Kidney (tissue), 14 donors: ENCODE data around the gene TAB2. TPM values are rescaled to one million over a fixed set of nuclear protein-coding genes. Genes with fewer than 3 reads are reported as not detected.

Experiments used
- DNase-seq, 5 donors: peaks; one replicate each; pipeline ENCODE4 v3.0.0-alpha.2; 2013 to 2020
- FAIRE-seq: peaks from 2 replicates; lab custom pipeline; 2012; peaks lifted over from hg19 to GRCh38; lab: Jason Lieb, UNC
- H3K27ac ChIP-seq, 2 donors: one replicate each; pipeline ENCODE4 v1.7.0; 2013; ENCODE audit warnings: low read depth in 2 of 2, low read length in 2 of 2, inconsistent platforms in 1 of 2
- H3K27me3 ChIP-seq: one replicate; pipeline ENCODE4 v1.7.1; 2013; ENCODE audit warnings: low read length, inconsistent platforms; ENCODE audit not compliant: control insufficient read depth, insufficient read depth
- H3K36me3 ChIP-seq, 3 donors: one replicate each; pipeline versions ENCODE4 v1.7.0 to v1.7.1; 2013; ENCODE audit warnings: low read length in 3 of 3, control low read depth in 1 of 3, inconsistent platforms in 1 of 3; ENCODE audit not compliant: insufficient read depth in 3 of 3, control insufficient read depth in 2 of 3
- H3K4me1 ChIP-seq, 3 donors: one replicate each; pipeline versions ENCODE4 v1.7.0 to v1.7.1; 2013; ENCODE audit warnings: low read length in 3 of 3, inconsistent platforms in 1 of 3, low read depth in 1 of 3; ENCODE audit not compliant: control insufficient read depth in 2 of 3, insufficient read depth in 2 of 3
- H3K4me3 ChIP-seq, 3 donors: one replicate each; pipeline versions ENCODE4 v1.7.0 to v1.8.1; 2013; ENCODE audit warnings: low read length in 3 of 3, control low read depth in 1 of 3, inconsistent platforms in 1 of 3
- H3K9ac ChIP-seq, 3 donors: one replicate each; pipeline versions ENCODE4 v1.7.0 to v1.7.1; 2013; ENCODE audit warnings: low read length in 3 of 3, control low read depth in 1 of 3, inconsistent platforms in 1 of 3
- H3K9me3 ChIP-seq, 3 donors: one replicate each; pipeline versions ENCODE4 v1.7.0 to v1.7.1; 2013; ENCODE audit warnings: low read length in 3 of 3, control low read depth in 1 of 3, inconsistent platforms in 1 of 3; ENCODE audit not compliant: control insufficient read depth in 2 of 3, insufficient read depth in 1 of 3
- intact Hi-C: fragments of 100-400 bp; cut with DNase I; formaldehyde crosslinking; loops from one replicate; pipeline ENCODE4 v1.11.1; 2022
- polyA plus RNA-seq: library from polyadenylated mRNA; stranded (reverse); fragments of 350-450 nt; fragmentation: Illumina TruSeq; extraction: RNeasy Lipid Tissue Mini Kit (QIAGEN cat#74804); gene quantifications from one replicate; pipeline ENCODE4 v1.2.3, GENCODE V29; 2014; ENCODE audit warnings: low read depth, low replicate concordance; ENCODE audit not compliant: insufficient read depth
- total RNA-seq: library from RNA; stranded (reverse); fragmentation: NEBNext Ultra II Directional; extraction: Animal tissue kit (Norgen Biotek cat#: 25700); gene quantifications from one replicate; pipeline ENCODE4 v1.2.1, GENCODE V29; 2021
- TF ChIP-seq, protein P1 (sequence below): IDR thresholded peaks from 3 replicates; pipeline ENCODE4 v1.5.1; 2012; ENCODE audit warnings: mild to moderate bottlenecking, moderate library complexity, borderline replicate concordance; ENCODE audit not compliant: insufficient read depth; ENCODE audit errors: extremely low read depth
- donor health status: control.
- donor health status: control.
- donor health status: control.
- donor health status: control.
- donor health status: control.
- donor health status: DM: yes; HTN: yes; CAD: no.
- donor health status: Normal renal cell carcinoma (clear cell type).

TAB2 gene
- total and polyA plus RNA-seq, 2 donors from 2014 or later: 23.2 to 50.1 TPM

DNA sequence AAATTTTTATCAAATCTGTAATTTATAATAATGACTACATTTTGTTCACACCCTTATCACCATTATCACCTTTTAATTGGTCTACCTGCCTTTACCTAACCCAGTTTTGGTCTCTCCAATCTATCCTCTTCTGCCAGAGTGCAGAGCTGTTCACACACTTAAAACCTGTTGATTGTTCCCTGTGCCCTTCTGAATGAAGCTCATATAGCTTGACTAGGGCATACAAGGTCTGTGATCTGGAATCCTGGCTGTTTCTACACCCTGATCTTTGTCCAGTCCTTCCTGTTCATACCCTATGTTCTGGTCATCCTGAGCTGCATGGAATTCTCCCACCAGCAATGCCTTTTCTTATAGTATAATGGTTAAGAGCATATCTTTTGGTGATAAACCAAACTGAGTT lies 53.6 kb downstream of the TAB2 start:
- FAIRE-seq: no peak
- H3K36me3 ChIP-seq: peaks cover 0 to 3% (median 0%) of the 10 kb centered on the region in 3 donors
- no peak overlapping the region for H3K27ac ChIP-seq
- TF ChIP-seq, protein P1, sequence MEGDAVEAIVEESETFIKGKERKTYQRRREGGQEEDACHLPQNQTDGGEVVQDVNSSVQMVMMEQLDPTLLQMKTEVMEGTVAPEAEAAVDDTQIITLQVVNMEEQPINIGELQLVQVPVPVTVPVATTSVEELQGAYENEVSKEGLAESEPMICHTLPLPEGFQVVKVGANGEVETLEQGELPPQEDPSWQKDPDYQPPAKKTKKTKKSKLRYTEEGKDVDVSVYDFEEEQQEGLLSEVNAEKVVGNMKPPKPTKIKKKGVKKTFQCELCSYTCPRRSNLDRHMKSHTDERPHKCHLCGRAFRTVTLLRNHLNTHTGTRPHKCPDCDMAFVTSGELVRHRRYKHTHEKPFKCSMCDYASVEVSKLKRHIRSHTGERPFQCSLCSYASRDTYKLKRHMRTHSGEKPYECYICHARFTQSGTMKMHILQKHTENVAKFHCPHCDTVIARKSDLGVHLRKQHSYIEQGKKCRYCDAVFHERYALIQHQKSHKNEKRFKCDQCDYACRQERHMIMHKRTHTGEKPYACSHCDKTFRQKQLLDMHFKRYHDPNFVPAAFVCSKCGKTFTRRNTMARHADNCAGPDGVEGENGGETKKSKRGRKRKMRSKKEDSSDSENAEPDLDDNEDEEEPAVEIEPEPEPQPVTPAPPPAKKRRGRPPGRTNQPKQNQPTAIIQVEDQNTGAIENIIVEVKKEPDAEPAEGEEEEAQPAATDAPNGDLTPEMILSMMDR: no peak
- H3K4me3 ChIP-seq: no peak overlapping the region
- H3K9me3 ChIP-seq: no peaks in the 10 kb centered on the region
- H3K4me1 ChIP-seq: no peaks in the 10 kb centered on the region
- no peak for DNase-seq
- intact Hi-C loops: no loop called here
- no peaks in the 10 kb centered on the region for H3K27me3 ChIP-seq
- H3K9ac ChIP-seq: no peak overlapping the region

DNA sequence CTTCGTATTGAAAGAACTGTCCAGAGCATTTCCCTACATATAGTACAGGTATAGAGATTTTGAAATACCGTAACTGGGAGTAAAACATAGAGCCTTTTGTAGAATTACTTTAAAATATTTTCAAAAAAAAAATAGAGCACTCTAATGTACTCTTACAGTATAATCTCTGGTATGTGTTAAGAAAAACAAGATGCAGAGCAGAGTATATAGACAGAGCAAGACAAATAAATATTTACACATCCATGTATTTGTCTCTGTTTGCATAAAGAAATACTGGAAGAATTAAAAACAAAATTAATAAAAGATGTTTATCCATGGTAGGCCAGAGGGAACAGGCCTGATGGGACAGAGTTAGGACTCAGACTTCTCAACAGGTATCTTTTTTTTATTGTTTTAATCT lies 54.5 kb downstream of the TAB2 start:
- Histone ChIP-seq H3K36me3 (peaks cover 0 to 3% (median 0%) of the 10 kb centered on the region in 3 donors), H3K4me3 (no peak overlapping the region), H3K27ac (no peak overlapping the region), H3K27me3 (no peaks in the 10 kb centered on the region), H3K9ac (no peak overlapping the region), H3K9me3 (no peaks in the 10 kb centered on the region), H3K4me1 (no peaks in the 10 kb centered on the region)
- DNase-seq: no peak
- FAIRE-seq: peak; percentile 6
- intact Hi-C loops: no loop called here
- TF ChIP-seq, protein P1: no peak

DNA sequence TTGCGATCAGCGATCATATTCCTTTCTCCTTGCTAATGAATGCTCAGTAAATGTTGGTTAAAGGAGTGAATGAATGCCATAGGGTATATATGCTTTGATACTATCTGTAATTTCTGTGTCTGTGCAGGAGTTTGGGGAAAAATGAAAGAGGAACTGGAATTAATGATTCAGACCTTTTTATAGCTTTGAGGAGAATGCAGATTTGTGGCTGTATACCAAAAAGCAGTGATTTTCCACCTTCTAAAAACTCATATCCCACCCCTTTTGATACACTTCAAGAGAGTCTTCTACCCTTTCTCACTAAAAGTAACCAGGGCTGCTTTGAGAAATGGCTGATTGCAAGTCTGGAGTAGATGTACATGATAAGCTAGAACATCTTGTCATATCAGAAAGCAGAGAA lies 56.0 kb downstream of the TAB2 start:
- DNase-seq: no peak
- no peak for FAIRE-seq

More for the DNA sequence above, 56.0 kb downstream of the TAB2 start:
- Histone ChIP-seq H3K9me3 (no peaks in the 10 kb centered on the region), H3K4me1 (no peaks in the 10 kb centered on the region), H3K4me3 (no peak overlapping the region), H3K36me3 (peaks cover 4 to 10% (median 7%) of the 10 kb centered on the region in 3 donors), H3K27ac (no peak overlapping the region), H3K9ac (no peak overlapping the region), H3K27me3 (no peaks in the 10 kb centered on the region)
- intact Hi-C loops: no loop called here
- TF ChIP-seq, protein P1: no peak
